NCI-H2171 (cell line): ENCODE data around the gene FAM131A.
A peak's percentile ranks its signal among the peaks of the same experiment; 100 is the strongest.

Source experiments
- DNase-seq: peaks from one replicate; lab custom pipeline; 2025; lab: John Stamatoyannopoulos, UW

FAM131A gene

GRCh38 chr3:184337399-184337714 is at the start of gene FAM131A:
Gene FAM131A (plus strand): TSS chr3:184337600. CDS start chr3:184337631, 31 bp downstream.
- DNase-seq = no peak

GRCh38 chr3:184289426-184289938 is 47.9 kb upstream of the FAM131A start:
- peak; percentile 75 for DNase-seq

GRCh38 chr3:184290331-184290730 is 47.1 kb upstream of the FAM131A start:
- DNase-seq = no peak

- DNase-seq = no peak
Measured at GRCh38 chr3:184291044-184291737, 46.2 kb upstream of the FAM131A start.

- DNase-seq = no peak
Measured at GRCh38 chr3:184291738-184292445, 45.5 kb upstream of the FAM131A start.

GRCh38 chr3:184295771-184296170 is 41.6 kb upstream of the FAM131A start:
- no peak for DNase-seq

- no peak for DNase-seq
Measured at GRCh38 chr3:184296616-184297015, 40.8 kb upstream of the FAM131A start.

GRCh38 chr3:184298759-184299487 is 38.5 kb upstream of the FAM131A start, which contains the start of gene PSMD2:
Gene PSMD2 (plus strand): TSS chr3:184299241. CDS start chr3:184299267, 26 bp downstream.
- peak; percentile 97 for DNase-seq

GRCh38 chr3:184299488-184300377 is 37.7 kb upstream of the FAM131A start:
- DNase-seq = no peak

GRCh38 chr3:184300378-184300720 is 37.1 kb upstream of the FAM131A start:
- no peak for DNase-seq

- DNase-seq = no peak
Measured at GRCh38 chr3:184305577-184305976, 31.8 kb upstream of the FAM131A start.

- no peak for DNase-seq
Measured at GRCh38 chr3:184306341-184306972, 30.9 kb upstream of the FAM131A start.

- no peak for DNase-seq
Measured at GRCh38 chr3:184307915-184308314, 29.5 kb upstream of the FAM131A start.

GRCh38 chr3:184308744-184309143 is 28.7 kb upstream of the FAM131A start:
- no peak for DNase-seq

GRCh38 chr3:184311633-184312032 is 25.8 kb upstream of the FAM131A start:
- no peak for DNase-seq

GRCh38 chr3:184314363-184314699 is 23.1 kb upstream of the FAM131A start, which contains the start of gene EIF4G1:
Gene EIF4G1 (plus strand): TSS chr3:184314606. CDS start chr3:184315797, 1,191 bp downstream.
- DNase-seq = peak; percentile 95

- DNase-seq = peak; percentile 25
Measured at GRCh38 chr3:184314700-184315542, 22.5 kb upstream of the FAM131A start.

- DNase-seq = no peak
Measured at GRCh38 chr3:184315543-184315867, 21.9 kb upstream of the FAM131A start.

- no peak for DNase-seq
Measured at GRCh38 chr3:184315871-184316661, 21.3 kb upstream of the FAM131A start.

GRCh38 chr3:184316792-184317191 is 20.6 kb upstream of the FAM131A start:
- no peak for DNase-seq
